Spleen (tissue), 11 donors: ENCODE data around the gene CHMP5. TPM values are rescaled to one million over a fixed set of nuclear protein-coding genes. Genes with fewer than 3 reads are reported as not detected.

Experiments used
- DNase-seq: peaks from one replicate; pipeline ENCODE4 v3.0.0-alpha.2; 2020
- H3K27ac ChIP-seq, 8 donors: fragments of 200-600 bp; sonication (generic) in 7 of 8; 1 replicate in 4 of 8; 2 replicates in 4 of 8; pipeline versions ENCODE4 v1.5.0 to v1.8.0; 2016 to 2021; ENCODE audit warnings: inconsistent platforms in 4 of 8, mild to moderate bottlenecking in 4 of 8, moderate library complexity in 1 of 8
- H3K27me3 ChIP-seq, 7 donors: fragments of 200-600 bp; sonication (generic) in 6 of 7; replicated peaks in 1 of 7; 1 replicate in 4 of 7; 2 replicates in 3 of 7; pipeline versions ENCODE4 v1.5.0 to v1.8.0; 2016 to 2021; ENCODE audit warnings: inconsistent platforms in 3 of 7, mild to moderate bottlenecking in 1 of 7
- H3K36me3 ChIP-seq, 6 donors: fragments of 200-600 bp; sonication (generic) in 5 of 6; 1 replicate in 4 of 6; 2 replicates in 2 of 6; pipeline versions ENCODE4 v1.5.0 to v1.8.0; 2016 to 2021; ENCODE audit warnings: inconsistent platforms in 2 of 6
- H3K4me1 ChIP-seq, 6 donors: fragments of 200-600 bp; sonication (generic) in 5 of 6; 1 replicate in 3 of 6; 2 replicates in 3 of 6; pipeline versions ENCODE4 v1.5.0 to v1.8.0; 2016 to 2021; ENCODE audit warnings: inconsistent platforms in 3 of 6
- H3K4me3 ChIP-seq, 8 donors: fragments of 200-600 bp; sonication (generic) in 7 of 8; 1 replicate in 4 of 8; 2 replicates in 4 of 8; pipeline versions ENCODE4 v1.5.0 to v1.8.0; 2016 to 2021; ENCODE audit warnings: inconsistent platforms in 4 of 8, mild to moderate bottlenecking in 4 of 8, moderate library complexity in 2 of 8
- H3K9me3 ChIP-seq, 8 donors: fragments of 200-600 bp; sonication (generic) in 7 of 8; 1 replicate in 4 of 8; 2 replicates in 4 of 8; pipeline versions ENCODE4 v1.5.0 to v1.8.0; 2016 to 2021; ENCODE audit warnings: inconsistent platforms in 4 of 8
- POLR2A ChIP-seq, 3 donors: fragments of 450-650 bp; IDR thresholded peaks; one replicate each; pipeline ENCODE4 v1.5.1; 2017; ENCODE audit warnings: antibody characterized with exemption in 3 of 3, mild to moderate bottlenecking in 1 of 3
- POLR2AphosphoS5 ChIP-seq, 3 donors: sonication (generic); formaldehyde crosslinking; IDR thresholded peaks; one replicate each; pipeline ENCODE4 v1.5.1; 2017; ENCODE audit warnings: antibody characterized with exemption in 3 of 3
- WGBS, 5 donors: extraction: QIAGEN DNeasy Blood & Tissue Kit in 3 of 5; methylation state at CpG; one replicate each; pipeline versions ENCODE4 v1.1.5 to v1.1.7; 2013 to 2018; 5-methylcytosine and 5-hydroxymethylcytosine counted together
- intact Hi-C: fragments of 100-400 bp; cut with DNase I; formaldehyde crosslinking; loops from one replicate; pipeline ENCODE4 v1.15.0; 2023; ENCODE audit warnings: low total_unique reads
- polyA plus RNA-seq, 3 donors: library from polyadenylated mRNA; stranded (reverse); fragments of 200-250 nt; gene quantifications; one replicate each; pipeline ENCODE4 v1.2.1, GENCODE V29; 2013
- total RNA-seq, 7 donors: library from RNA; depleted of rRNA in 3 of 7; stranded (reverse); fragments of >200 nt in 3 of 7; fragmentation: NEBNext Ultra II Directional in 4 of 7; extraction: Animal tissue kit (Norgen Biotek cat#: 25700) in 4 of 7; gene quantifications; one replicate each; pipeline versions ENCODE4 v1.1.0 to v1.2.1, GENCODE V29; 2016 to 2021
- TF ChIP-seq, protein P1 (sequence below), 11 experiments: fragments of 200-600 bp in 7 of 11; fragments of 450-650 bp in 4 of 11; sonication (generic) in 4 of 11; IDR thresholded peaks in 8 of 11; conservative IDR thresholded peaks in 3 of 11; 1 replicate in 7 of 11; 2 replicates in 4 of 11; pipeline versions ENCODE4 v1.4.0 to v1.8.0; 2016 to 2021; ENCODE audit warnings: antibody characterized with exemption in 11 of 11, inconsistent platforms in 4 of 11, mild to moderate bottlenecking in 1 of 11
- donor health status: healthy with polysubstance abuse.
- donor health status: DM: no; HTN: no; CAD: no; lungs with moderate emphysema.
- donor health status: DM: no; HTN: no; CAD: no.
- donor health status: Bipolar disorder and iron deficiency.
- donor health status: healthy.
- donor health status: DM: no; HTN: no; CAD: no.
- donor health status: DM: yes; HTN: yes; CAD: no.

Gene CHMP5
- total and polyA plus RNA-seq, 10 donors: 43.6 to 75.9 (median 54.8) TPM

DNA sequence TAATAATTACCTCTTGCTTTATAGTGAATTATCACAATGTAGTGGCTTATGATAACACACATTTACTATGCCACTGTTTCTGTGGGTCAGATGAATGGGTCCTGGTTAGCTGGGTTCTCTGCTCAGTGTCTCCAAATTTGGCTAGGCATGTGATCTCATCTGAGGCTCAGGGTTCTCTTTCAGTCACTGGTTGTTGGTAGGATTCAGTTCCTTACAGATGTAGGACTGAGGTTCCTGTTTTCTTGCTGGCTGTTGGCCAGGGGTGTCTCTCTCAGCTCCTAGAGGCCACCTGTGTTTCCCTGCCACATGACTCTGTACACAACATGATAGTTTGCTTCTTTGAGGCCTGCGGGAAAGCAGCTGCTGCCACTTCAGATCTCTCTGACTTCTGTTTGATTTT is 32.6 kb downstream of the CHMP5 start:
- H3K27ac ChIP-seq: peak overlapping the region; percentile 17 to 79 (median 59)
- peak; percentile 82 for DNase-seq
- TF ChIP-seq POLR2A (IDR thresholded peaks at IDR 0.05) (no peak), POLR2AphosphoS5 (IDR thresholded peaks at IDR 0.05) (peak in 1 of 3 donors; percentile 78)

DNA sequence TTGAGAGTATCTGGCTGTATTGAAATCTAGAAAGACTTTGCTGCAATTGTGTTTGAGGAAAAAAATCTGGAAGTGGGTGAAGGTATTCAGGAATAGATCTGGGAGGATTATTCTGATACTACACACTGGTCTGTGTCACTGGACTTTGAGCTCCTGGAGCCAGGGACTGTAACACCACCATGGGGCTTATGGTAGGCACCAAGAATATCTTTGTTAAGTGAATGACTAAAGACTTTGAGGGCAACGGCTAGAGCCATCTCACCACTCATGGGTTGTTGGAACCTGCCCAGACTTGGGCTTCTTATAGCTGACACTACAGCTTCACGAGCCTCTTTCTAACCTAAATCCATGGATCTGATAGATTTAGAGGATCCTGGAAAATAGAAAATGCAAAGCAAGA is 35.7 kb downstream of the CHMP5 start:
- no peak for DNase-seq
- Histone ChIP-seq H3K36me3 (peaks cover 10 to 100% (median 81%) of the 10 kb centered on the region in 6 donors), H3K4me1 (peaks cover 37 to 79% (median 56%) of the 10 kb centered on the region in 6 donors), H3K4me3 (no peak overlapping the region), H3K9me3 (no peaks in the 10 kb centered on the region), H3K27ac (no peak overlapping the region), H3K27me3 (no peaks in the 10 kb centered on the region)
- TF ChIP-seq POLR2AphosphoS5 (IDR thresholded peaks at IDR 0.05) (no peak), POLR2A (IDR thresholded peaks at IDR 0.05) (no peak)
- TF ChIP-seq, protein P1, sequence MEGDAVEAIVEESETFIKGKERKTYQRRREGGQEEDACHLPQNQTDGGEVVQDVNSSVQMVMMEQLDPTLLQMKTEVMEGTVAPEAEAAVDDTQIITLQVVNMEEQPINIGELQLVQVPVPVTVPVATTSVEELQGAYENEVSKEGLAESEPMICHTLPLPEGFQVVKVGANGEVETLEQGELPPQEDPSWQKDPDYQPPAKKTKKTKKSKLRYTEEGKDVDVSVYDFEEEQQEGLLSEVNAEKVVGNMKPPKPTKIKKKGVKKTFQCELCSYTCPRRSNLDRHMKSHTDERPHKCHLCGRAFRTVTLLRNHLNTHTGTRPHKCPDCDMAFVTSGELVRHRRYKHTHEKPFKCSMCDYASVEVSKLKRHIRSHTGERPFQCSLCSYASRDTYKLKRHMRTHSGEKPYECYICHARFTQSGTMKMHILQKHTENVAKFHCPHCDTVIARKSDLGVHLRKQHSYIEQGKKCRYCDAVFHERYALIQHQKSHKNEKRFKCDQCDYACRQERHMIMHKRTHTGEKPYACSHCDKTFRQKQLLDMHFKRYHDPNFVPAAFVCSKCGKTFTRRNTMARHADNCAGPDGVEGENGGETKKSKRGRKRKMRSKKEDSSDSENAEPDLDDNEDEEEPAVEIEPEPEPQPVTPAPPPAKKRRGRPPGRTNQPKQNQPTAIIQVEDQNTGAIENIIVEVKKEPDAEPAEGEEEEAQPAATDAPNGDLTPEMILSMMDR (IDR thresholded peaks at IDR 0.05 in 8 of 11, conservative IDR thresholded peaks at IDR 0.05 in 3 of 11): no peak
- intact Hi-C loops: no loop called here
- 74 to 89% (median 81%) methylated on average over 2 of the region's 2 CpGs for WGBS, 5 donors

More for the DNA sequence above, 32.6 kb downstream of the CHMP5 start:
- no peaks in the 10 kb centered on the region for H3K27me3 ChIP-seq
- 15 to 40% (median 22%) methylated on average over 1 of the region's 1 CpG for WGBS, 5 donors
- intact Hi-C loops: no loop called here
- peaks cover 0 to 99% (median 59%) of the 10 kb centered on the region in 6 donors for H3K36me3 ChIP-seq
- H3K9me3 ChIP-seq: no peaks in the 10 kb centered on the region
- H3K4me1 ChIP-seq: peaks cover 48 to 89% (median 83%) of the 10 kb centered on the region in 6 donors
- peak overlapping the region in 1 of 8 donors; percentile 38 for H3K4me3 ChIP-seq

DNA sequence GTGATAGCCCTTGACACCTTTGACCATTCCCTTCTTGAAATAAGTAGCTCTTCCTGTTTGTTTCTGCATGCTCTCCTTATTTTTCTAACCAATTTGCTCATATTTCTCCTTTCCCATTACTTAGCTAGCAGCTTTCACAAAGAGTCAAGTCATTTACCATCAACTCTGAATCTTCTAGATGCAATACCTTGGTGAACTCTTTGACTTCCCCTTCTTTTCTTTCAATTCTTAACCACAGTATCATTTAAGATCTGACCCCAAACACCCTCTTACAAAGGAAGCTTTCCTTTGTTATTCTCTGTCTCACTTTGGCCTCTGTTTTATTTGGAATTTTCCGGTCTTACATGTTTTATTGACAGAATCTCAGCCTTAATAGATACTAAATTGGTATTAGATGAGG is 39.5 kb downstream of the CHMP5 start:
- no peak overlapping the region for H3K4me3 ChIP-seq
- DNase-seq: no peak
- no peak overlapping the region for H3K27ac ChIP-seq
- H3K27me3 ChIP-seq: no peaks in the 10 kb centered on the region
- H3K9me3 ChIP-seq: no peaks in the 10 kb centered on the region
- peaks cover 7 to 41% (median 18%) of the 10 kb centered on the region in 6 donors for H3K4me1 ChIP-seq
- TF ChIP-seq, protein P1 (IDR thresholded peaks at IDR 0.05 in 8 of 11, conservative IDR thresholded peaks at IDR 0.05 in 3 of 11): no peak
- TF ChIP-seq POLR2AphosphoS5 (IDR thresholded peaks at IDR 0.05): no peak
- peaks cover 13 to 100% (median 96%) of the 10 kb centered on the region in 6 donors for H3K36me3 ChIP-seq
- intact Hi-C loops: no loop called here
- 86 to 91% (median 87%) methylated on average over 1 of the region's 1 CpG for WGBS, 5 donors

DNA sequence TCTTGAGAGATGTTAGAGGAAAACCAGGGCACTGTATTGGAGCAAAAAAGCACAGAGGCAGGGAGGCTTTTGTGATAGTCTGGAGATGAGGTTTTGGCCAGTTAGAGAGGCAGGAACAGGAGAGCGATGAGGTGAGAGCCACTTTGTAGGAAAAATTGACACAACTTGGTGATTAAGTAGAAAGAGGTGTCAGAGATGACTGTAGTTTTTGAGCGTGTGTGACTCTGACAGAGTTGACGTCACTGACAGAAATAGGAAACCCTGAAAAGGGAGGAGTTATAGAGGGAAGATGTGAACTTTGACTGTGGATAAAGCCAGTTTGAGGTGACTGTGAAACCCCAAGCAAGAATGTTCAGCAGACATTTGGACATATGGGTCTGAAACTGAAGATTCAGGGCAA is 41.2 kb downstream of the CHMP5 start:
- Histone ChIP-seq H3K27me3 (no peaks in the 10 kb centered on the region), H3K4me1 (peaks cover 0 to 24% (median 5%) of the 10 kb centered on the region in 6 donors), H3K36me3 (peaks cover 13 to 100% (median 97%) of the 10 kb centered on the region in 6 donors), H3K4me3 (no peak overlapping the region), H3K27ac (no peak overlapping the region), H3K9me3 (no peaks in the 10 kb centered on the region)
- no peak for TF ChIP-seq POLR2A (IDR thresholded peaks at IDR 0.05)
- TF ChIP-seq POLR2AphosphoS5 (IDR thresholded peaks at IDR 0.05): no peak
- TF ChIP-seq, protein P1 (IDR thresholded peaks at IDR 0.05 in 8 of 11, conservative IDR thresholded peaks at IDR 0.05 in 3 of 11): no peak
- no peak for DNase-seq
- 73 to 88% (median 83%) methylated on average over 3 of the region's 3 CpGs for WGBS, 5 donors
- intact Hi-C loops: no loop called here
